ENCODE results near the gene KCNK10.

KCNK10 gene

DNA sequence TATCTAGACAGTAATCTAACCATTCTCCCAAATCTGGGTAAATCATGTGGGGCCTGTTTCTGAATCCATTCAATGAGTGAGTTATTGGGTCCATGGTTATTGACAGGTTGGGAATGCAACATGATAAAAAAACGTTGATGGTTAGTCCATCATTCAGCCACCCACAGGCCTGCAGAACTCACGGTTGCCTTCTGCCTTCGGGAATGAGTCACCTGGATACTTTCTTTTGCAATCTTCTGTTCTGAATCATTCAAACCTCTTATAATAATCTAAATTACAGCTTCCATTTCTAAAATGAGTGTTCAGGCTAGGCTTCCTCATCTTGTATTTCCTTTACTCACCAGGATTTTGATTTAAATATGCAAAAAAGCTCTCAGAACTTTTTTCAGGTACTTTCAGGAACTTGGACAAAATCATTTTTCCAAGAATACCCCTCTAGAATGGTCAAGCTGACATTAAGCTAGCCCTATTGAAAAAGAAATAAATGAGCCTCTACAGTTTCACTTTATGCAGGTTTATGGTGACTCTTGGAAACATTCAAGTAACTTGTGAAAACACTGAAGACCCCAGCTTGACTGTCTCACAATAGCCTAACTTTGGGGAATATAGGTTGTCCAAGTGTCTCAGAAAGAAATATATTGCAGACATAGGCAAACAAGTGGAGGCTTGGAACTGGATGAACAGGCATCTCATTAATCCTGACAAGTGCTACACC lies 94.4 kb downstream of the KCNK10 start:
- DNase-seq (ENCODE audit: low spot score), result no peak

DNA sequence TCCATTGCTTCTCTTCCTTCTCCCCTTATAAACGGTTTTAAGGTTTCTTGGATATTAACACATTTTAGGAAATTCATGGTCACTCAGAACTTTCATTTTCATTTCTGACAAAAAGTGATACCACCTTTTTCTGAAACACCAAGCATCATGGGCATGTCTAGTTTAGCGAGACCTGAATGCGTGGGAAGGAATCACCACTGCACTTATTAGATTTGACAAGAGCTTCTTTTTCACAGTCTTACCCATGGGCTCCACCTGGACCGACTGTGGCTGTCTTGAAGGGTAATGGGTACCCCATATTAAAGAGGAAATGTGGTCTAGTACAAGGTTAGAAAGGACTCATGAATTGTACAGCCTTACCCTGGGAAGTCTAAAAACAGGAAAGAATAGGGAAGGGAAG lies 95.4 kb downstream of the KCNK10 start:
- DNase-seq (ENCODE audit: low spot score), result no peak

DNA sequence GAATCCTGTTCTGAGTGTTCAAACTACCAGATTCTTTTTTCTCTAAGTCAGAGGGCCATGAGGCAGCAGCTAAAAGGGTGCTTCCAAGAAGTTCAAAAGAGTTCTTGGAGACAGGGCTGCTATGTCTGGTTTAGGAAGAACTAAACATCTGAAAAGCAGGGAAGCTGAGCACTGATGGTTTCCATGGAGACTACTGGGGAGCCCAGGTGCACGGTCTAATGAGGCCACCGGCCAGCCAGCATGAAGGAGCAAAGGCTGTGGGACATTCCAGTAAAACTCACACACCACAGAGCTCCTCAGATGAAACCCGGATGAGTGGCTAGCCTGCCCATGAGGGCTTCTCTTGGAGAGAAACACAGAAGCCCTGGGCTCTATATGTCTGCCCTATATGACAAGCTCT lies 97.3 kb downstream of the KCNK10 start:
- no peak for DNase-seq (ENCODE audit: low spot score)

DNA sequence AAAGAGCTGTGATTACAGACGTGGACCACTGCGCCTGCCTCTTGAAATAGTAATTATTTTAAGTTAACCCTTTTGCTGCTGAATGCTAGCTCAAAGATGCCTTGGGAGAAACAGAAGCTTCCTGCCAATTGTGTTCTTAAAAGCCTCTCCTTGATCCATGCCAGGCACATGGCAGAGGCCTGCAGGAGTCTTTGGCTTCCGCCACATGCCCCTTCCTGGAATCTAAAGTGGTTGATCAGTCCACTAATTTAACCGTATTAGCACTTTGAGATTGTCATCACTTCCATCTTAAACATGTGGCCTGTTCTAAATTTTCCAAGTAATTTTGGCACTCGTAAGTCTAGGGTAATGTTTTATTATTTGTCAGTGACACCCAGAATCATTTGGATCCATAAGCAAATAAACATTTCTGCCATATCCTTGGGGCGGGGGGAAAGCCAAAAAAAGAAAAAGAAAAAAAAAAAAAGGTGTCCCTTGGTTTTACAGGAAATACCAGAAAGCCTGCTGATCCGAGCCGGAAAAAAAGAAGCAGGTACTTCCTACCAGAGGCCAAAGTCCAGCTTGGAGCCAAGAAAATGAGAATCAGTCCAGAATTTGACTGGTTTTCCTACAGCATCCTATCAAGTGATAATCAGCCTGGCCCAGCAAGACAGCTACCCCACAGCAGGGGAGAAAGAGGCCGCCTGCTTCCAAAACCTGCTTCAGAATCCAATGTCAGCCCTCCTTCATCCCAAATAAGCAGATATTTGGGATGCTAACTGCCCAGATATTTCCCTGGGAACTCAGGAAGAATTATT lies 104.8 kb downstream of the KCNK10 start:
- no peak for DNase-seq (ENCODE audit: low spot score)

DNA sequence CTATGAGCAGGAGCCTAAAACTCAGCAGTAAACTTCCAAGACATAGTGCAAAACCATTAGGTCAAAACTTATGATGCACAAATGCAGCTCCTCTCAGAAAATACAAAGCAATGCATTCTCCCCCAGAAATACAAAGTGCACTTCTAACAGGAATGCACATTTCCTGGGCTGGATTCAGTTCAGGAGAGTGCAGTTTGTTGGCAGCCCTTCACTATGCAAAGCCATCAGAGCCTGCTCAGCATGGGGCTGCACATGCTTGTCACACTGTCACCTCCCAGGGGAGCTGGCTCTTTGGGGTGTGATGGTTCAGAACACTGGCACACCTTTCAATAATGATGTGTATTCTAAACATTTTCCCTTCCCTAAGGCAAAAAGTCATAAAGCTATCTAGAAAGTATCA lies 110.4 kb downstream of the KCNK10 start:
- DNase-seq (ENCODE audit: low spot score), result no peak

DNA sequence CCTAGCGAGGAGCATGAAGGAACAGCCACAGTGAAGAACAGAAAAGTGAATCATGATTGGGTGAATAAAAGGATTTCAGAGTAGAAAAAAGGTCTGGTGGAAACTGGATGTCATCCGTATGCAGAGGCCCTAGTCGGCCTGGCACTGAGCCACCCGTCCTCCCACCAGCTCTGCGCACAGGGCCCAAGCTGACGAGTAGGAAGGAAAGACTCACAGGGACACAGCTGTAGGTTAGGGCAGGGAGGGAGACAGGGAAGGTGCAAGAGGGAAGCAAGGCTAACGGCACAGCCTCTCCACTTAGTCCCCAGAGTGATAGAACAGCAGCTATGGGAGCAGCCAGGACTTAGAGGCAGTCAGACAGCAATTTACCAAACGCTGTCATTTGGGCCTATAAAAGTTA lies 112.6 kb downstream of the KCNK10 start:
- no peak for DNase-seq (ENCODE audit: low spot score)

DNA sequence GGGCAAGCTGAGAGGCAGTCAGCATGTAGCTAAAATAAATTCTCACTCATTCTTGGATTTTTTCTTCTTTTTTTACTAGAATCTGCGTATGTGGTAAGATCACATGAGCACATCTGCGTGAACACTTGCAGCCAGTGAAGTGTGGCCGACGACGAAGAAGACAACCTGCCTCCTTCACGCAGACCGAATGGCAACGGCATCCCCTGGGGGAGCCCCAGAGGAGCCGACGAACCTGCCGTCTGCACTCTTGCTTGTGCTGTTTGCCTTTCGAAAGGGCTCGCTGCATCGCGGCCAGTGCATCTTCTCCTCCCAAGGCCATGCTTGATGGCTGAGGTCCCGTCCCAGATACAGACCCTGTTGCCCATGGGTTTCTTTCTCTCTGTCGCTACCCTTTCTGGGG lies 113.8 kb downstream of the KCNK10 start:
- DNase-seq (ENCODE audit: low spot score), result no peak

DNA sequence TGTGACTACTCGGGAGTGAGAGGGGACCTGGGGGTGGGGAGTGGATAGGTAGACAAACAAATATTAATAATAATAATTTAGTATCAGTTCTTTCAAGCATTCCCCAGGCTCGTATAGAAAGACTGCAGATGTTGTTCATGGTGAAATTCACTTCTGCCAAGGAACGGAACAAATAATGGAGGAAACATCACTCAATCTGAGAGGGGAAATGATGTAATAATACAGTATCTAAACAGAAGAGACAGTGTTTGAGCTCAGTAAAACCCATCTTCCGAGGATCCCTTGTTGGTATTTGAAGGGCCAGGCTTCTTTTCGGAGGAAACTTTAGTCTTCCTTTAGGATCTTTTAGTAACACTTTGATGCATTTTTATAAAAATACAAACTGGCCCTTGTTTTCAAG lies 114.2 kb downstream of the KCNK10 start:
- no peak for DNase-seq (ENCODE audit: low spot score)

DNA sequence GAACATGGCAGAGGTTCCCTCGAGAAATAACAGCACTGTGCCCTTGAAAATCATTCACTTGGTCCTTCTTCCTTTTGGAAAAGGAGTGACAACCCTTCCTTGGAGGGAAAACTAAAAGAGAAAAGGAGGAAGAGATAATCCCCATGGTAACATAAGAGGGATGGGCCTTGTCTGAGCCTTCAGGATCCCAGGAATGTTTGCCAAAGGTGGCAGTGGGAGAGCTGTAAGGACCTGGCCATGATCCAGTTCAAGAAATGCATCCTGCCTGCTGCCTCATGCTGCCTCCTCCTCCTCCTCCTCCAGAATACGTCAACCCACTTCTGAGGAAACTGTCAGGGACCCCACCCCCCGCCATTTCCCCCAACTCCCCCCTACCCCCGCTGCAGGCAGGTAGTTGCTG lies 118.8 kb downstream of the KCNK10 start:
- DNase-seq (ENCODE audit: low spot score), result no peak

DNA sequence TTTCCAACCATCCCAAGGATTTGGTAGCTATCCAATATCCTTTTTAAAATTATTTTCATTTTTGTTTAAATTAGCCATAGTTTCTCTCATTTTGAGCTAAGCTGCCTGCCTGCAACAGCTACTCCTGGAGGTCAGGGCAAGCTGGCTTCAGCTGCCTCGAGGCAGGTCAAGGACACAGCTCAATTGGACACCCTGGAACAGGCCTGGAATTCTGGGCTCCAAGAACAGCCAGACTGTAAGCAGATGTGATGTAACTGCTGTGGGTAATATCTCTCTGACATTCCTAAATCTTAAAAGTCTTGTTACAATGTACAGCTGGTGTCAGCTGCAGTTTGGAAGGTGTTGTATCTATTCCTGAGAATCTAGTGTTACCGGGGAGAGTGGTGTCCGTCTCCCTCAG lies 119.8 kb downstream of the KCNK10 start:
- DNase-seq (ENCODE audit: low spot score), result no peak

DNA sequence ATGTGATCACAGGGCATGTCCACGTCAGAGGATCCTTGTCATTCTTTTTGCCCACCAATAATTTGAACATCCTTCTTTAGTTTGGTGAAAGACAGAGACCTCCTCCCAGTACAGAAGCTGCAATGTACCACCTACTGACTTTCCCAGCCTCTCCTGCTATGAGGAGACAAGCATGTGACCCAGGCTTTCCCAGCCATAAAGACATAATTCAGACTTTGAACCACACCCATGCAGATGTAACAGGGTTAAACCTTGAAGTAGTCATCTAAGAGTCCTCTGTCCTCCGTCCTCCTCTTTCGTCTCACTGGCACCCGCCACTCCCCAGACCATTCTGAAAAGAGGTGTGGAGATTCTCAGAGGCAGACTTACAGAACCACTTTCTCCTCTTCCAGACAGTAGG lies 120.8 kb downstream of the KCNK10 start:
- DNase-seq (ENCODE audit: low spot score), result no peak

DNA sequence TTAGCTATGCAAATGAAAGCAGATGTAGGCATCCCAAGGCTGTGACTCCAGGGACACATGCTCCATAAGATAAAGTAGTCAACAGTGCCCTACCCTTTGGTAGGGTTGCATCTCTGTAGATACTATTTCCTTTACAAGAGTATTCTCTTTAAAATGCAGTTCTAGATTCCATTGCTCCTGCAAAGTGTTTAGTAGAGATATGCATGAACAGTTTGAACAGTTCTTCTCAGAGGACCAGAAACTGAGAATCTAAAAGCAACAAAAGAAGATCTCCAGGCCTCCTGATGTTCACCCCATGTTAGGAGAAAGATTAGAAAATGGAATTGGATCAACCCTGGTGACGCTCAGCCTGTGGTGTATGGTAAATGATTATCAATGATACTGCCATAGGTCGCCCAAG lies 121.2 kb downstream of the KCNK10 start:
- DNase-seq (ENCODE audit: low spot score), result no peak

DNA sequence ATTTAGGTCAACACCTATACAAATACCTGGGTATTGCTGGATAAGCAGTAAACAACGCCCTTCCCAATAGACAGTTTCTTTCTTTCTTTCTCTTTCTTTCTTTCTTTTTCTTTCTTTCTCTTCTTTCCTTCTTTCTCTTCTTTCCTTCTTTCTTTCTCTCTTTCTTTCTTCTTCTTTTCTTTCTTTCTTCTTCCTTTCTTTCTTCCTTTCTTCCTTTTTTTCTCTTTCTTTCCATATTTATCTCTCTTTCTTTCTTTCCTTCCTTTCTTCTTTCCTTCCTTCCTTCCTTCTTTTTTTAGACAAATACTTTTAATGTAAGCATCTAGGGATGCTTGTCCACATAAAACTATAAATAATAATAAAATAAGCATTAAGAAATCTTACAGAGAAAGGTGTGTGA lies 123.2 kb downstream of the KCNK10 start:
- DNase-seq (ENCODE audit: low spot score), result no peak

DNA sequence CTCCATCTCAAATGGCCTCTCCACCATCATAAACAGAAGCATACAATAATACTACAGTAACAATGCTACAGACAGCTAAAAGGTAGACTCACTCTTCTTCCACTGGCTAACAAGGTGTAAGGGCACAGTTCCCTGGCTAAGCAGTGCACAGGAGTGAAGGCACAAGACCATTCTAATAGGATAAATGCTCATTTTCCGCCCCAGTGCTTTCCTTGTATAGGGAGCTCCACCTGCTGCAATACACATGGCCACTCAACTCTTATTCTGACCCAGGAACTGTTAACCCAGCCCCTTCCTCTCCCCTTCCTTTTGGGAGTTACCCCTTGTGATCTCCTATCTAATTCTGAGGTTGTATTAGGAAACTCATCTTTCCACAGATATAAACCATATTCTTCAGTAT lies 124.6 kb downstream of the KCNK10 start:
- DNase-seq (ENCODE audit: low spot score), result no peak

DNA sequence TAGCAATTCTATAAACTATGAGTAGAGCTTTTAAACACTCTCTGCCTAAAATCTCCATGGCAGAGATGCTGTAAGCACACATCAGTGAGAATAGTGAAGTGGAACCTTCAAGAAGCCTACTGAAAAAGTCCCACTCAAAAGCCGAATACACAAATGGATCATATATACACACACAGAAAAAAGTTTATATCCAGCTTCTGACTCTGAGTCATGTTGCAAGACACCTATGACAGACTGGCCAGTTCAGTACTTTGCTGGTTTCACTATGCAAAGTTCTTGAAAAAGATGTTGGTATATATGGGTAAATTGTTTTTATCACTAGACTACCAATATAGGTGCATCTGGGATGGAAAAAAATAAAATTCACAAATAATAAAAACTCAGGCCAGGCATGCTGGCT lies 126.1 kb downstream of the KCNK10 start:
- no peak for DNase-seq (ENCODE audit: low spot score)

DNA sequence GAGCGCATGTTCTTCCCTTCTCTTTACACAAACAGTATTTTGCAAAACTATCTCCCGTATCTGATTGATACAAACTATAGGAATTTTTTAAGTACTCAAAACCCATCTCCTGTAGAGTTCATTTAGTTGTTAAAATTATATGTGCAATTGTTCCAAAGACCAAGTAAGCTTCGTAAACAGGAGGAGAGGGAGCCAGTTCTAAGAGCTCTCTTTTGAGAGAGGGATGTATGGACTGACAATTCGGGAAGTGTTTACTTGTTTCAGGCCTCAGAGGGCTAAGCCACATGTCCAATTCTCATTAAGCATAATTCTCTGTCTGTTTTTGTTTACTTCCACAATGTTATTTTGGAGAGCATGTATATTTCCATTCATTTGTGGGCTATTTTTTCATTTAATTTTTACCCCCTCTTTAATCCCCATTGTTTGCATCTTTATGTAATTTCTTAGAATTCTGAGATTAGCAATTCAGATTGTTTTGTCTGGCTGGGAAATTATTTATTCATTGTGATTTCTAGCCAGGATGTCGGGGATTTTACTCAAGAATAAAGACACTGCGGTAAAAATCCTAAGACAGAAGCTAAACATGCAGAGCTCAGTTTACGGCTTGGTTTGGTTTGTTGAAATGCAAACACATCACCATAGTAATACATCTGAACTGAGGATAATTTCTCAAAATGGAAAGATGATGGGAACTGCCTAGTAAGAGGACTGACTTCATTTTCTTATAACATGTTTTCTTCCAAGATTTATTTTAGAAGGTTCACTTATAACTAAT lies 126.8 kb downstream of the KCNK10 start:
- no peak for DNase-seq (ENCODE audit: low spot score)

DNA sequence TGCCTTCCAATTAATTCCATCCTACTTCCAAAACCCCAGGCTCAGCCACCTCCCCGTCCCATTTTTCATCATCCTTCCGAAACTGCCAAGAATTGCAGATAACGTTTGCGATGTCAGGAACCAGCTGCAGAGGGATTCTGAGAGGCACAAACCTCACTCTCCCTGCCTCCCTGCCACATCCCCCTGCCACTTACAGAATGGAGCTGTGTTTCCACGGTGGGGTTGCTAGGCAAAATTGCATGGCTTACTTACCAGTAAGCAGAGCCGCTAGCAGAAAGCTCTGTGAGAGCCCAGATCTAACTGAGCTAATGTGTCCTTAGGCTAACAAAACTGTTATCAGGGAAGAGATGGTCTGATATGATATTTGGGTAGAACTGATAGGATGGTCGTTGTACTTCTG lies 127.4 kb downstream of the KCNK10 start:
- no peak for DNase-seq (ENCODE audit: low spot score)

DNA sequence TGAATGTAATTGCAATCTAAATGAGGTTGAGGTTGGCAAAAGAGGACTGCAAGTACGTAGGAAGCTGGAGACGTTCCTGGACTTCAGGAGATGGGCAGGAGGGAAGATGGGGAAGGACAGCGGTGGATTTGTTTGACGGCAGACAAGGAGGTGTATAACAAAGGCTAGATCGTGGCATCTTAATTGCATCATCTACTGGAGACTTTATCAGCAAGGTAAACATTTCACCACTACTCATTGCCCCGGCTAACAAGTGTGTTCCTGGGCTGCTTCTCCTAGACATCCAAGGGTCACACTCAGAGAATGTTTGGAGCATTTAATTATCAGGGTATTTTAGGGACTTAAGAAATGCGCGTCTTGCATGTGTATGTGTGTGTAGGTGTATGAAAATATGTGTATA lies 128.5 kb downstream of the KCNK10 start:
- DNase-seq (ENCODE audit: low spot score), result no peak

DNA sequence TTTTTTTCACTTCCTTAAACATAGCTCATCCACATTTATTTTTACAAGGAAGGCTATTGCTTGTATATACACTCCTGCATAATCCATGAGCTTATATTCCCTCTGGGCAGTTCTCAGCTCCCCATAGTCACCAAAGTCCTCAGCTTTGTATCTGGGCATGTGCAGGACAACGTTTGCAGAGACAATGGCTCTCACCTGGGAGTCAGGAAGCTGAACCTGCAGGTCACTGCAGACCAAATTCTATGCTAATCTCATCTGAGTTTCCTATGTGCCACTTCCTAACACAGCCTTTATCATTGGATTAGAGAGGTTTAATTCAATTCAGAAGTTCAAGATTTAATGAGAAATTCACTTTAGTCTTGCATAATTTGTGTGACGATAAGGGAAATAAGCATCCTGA lies 131.5 kb downstream of the KCNK10 start:
- no peak for DNase-seq (ENCODE audit: low spot score)

DNA sequence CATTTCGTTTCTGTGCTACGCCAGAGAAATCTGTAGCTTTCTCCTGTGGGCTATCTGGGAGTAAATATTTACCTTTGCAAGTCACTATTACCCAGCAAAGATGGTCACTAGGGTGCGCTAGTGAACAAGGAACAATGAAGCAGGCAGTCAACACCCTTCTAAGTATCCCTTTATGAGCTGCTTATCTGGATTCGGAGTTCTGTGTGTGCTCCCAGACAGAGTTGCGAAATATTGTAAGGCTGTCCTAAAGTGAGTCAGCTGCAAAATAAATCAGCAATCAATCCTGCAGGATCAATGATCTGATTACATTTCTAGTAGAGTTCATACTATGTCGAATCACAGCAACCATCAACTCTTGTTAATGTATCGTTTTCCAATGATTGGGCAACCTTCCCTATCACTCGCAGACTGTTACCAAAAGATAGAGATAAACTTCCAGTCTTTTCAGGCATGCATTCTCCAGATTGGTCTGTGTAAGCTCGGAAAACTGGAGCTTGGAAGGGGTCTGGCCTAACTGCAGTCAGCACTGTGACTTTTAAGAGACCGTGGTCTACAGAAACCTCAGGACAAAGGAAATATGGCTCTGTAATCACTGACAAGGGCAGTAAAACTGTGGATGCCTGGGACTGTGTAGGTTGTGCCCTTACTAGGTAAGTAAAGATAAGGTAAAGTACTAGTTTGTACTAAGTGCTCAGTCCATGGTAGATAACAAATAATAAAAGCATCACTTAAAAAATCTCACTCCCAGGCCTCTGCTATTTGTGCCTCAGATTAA lies 133.5 kb downstream of the KCNK10 start:
- DNase-seq (ENCODE audit: low spot score), result peak; percentile 70

DNA sequence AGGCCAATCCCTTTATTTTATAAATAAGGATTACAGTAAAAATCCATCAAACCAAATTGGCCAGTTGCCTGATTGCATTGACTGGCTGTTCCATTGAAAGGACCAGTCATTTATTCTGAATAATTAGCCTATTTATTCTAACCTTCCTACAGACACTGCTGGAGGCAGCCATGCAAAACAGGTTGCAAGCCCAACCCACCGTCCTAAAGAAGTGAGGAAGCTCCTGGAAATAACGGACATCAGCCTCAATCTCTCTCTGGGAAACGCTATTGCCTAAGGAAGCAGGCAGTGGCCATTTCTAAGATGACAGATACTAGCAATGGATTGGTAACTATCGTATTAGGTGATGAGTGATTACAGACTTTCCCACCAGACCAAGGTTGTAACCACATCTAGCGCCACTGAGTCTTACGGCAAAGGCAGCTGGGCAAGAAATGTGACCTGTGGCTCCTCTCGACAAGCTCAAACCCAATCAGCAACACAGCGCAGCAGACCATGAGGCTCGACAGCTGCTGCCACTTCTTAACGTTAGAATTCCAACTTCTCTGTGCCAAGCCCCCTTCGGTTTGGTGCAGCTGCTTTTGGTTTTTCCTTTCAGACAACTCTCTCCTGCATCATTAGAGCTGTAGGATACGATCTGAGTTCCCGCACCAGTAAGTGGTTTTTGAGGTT lies 134.2 kb downstream of the KCNK10 start:
- peak; percentile 43 for DNase-seq (ENCODE audit: low spot score)

DNA sequence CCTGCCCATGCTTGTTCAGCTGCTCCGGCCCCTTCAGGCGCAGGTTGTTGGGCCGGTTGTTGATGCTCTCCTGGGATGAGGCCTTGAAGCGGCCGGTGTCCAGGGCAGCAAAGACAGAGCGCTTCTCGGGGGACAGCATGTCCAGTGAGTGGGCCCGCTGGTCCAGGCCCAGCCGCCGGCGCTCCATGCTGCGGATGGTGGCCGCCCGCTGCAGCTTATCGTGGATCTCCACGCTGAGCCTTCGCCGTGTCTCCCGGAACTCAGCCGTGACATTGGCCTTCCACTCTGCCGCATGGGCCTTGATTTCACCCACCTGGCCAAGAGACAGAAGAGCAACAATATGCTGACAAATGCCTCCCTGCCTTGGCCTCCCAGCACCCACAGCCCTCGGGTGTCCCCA lies 137.2 kb downstream of the KCNK10 start:
- no peak for DNase-seq (ENCODE audit: low spot score)
